ENCODE results near the gene IL34. TPM values are rescaled to one million over a fixed set of nuclear protein-coding genes. Genes with fewer than 3 reads are reported as not detected.

The IL34 gene
- total and polyA plus RNA-seq, 2 of the 8 experiments (the other 6 are each of a cell fraction or from before 2014, with no cell fraction given), result 4.6 to 5.6 TPM

- no peak overlapping the region for H3K4ac ChIP-seq (replicated peaks; ENCODE audit: insufficient read length, low read depth, low read length)
- H4K91ac ChIP-seq (replicated peaks; ENCODE audit: insufficient read length, low read length), result no peak overlapping the region
- no peak for FAIRE-seq
- no peaks in the 10 kb centered on the region for H3K23me2 ChIP-seq (ENCODE audit: low read depth, low read length)
- 89% methylated on average over 4 of the region's 4 CpGs; no CpG with 5 or more reads in 1 of the 2 experiments for WGBS, 2 experiments (ENCODE audit: extremely low coverage in 1 of 2, insufficient coverage in 1 of 2, insufficient read length in 1 of 2, insufficient replicate concordance in 2 of 2, low coverage in 1 of 2, low lambda C conversion rate in 2 of 2, missing lambda C conversion rate in 1 of 2)
- H2BK12ac ChIP-seq (ENCODE audit: low read depth, low read length), result no peak overlapping the region
- ChIA-PET POLR2A (ENCODE audit: partially characterized antibody) (interaction anchor here (0.8 to 6.6 kb wide), 9 partner anchors 12 to 128 kb away, joined by 3 to 59 read pairs (median 6); no protein-coding TSS in a partner anchor), CTCF (ENCODE audit: partially characterized antibody) (interaction anchor here (0.6 to 6.1 kb wide), 47 partner anchors 9 to 704 kb away, joined by 3 to 65 read pairs (median 6); partner anchors contain the start of genes COG4 and DDX19A)
- no peak overlapping the region for H2AFZ ChIP-seq (ENCODE audit: low read length)
- H3K27ac ChIP-seq (ENCODE audit: low read depth, low read length), result no peak overlapping the region
- no peaks in the 10 kb centered on the region; a peak in 2 of 7 replicates for H3K27me3 ChIP-seq (replicated peaks in 1 of 4; ENCODE audit: control insufficient read depth in 3 of 4, extremely low read depth in 1 of 4, insufficient read depth in 3 of 4, low read length in 3 of 4)
- H3K23ac ChIP-seq (ENCODE audit: insufficient read length), result no peak overlapping the region
- no peak overlapping the region for H3K14ac ChIP-seq (ENCODE audit: insufficient read length)
- no peak overlapping the region for H2AK5ac ChIP-seq (ENCODE audit: low read depth, low read length)
- H2BK15ac ChIP-seq (ENCODE audit: low read length), result no peak overlapping the region
- peaks cover 0 to 3% (median 0%) of the 10 kb centered on the region in 4 experiments; a peak in 3 of 7 replicates for H3K4me1 ChIP-seq (replicated peaks in 1 of 4; ENCODE audit: control insufficient read depth in 3 of 4, insufficient read depth in 4 of 4, low read length in 3 of 4)
- no peak for DNase-seq (ENCODE audit: low read depth in 1 of 2, low spot score in 2 of 2)
- no peaks in the 10 kb centered on the region; a peak in 1 of 4 replicates for H3K9me3 ChIP-seq (ENCODE audit: insufficient read depth in 2 of 2, low read depth in 1 of 2, low read length in 1 of 2)
- no peak overlapping the region for H2BK120ac ChIP-seq (replicated peaks; ENCODE audit: low read depth, low read length)
- H4K8ac ChIP-seq (ENCODE audit: extremely low read depth, insufficient read depth, low read length), result no peak overlapping the region
- no peak overlapping the region for H3K4me3 ChIP-seq (ENCODE audit: extremely low read depth in 1 of 4, insufficient read depth in 2 of 4, low read depth in 3 of 4, low read length in 4 of 4)
- no peak overlapping the region; the same call in 1 of the 2 replicates for H2BK5ac ChIP-seq (ENCODE audit: low read depth, low read length)
- H3K36me3 ChIP-seq (ENCODE audit: control insufficient read depth in 2 of 4, insufficient read depth in 4 of 4, low read length in 3 of 4), result no peaks in the 10 kb centered on the region
- no peak overlapping the region for H3K9ac ChIP-seq (replicated peaks in 1 of 4; ENCODE audit: extremely low read depth in 1 of 4, low read depth in 3 of 4, low read length in 3 of 4)
- no peaks in the 10 kb centered on the region for H3K79me2 ChIP-seq (ENCODE audit: control insufficient read depth in 1 of 2, insufficient read depth in 2 of 2, low read length in 2 of 2)
- no peak overlapping the region for H4K5ac ChIP-seq (ENCODE audit: insufficient read length, low read depth, low read length)
- H3K18ac ChIP-seq (ENCODE audit: extremely low read depth, low read length), result no peak overlapping the region
- peaks cover 0 to 2% of the 10 kb centered on the region in 2 experiments for H4K20me1 ChIP-seq (replicated peaks in 1 of 2; ENCODE audit: control insufficient read depth in 1 of 2, insufficient read depth in 2 of 2, low read length in 2 of 2)
- no peaks in the 10 kb centered on the region for H3K79me1 ChIP-seq (ENCODE audit: low read depth, low read length)
- no peak overlapping the region for H3K56ac ChIP-seq (replicated peaks; ENCODE audit: insufficient read length, low read depth, low read length)
- H2BK20ac ChIP-seq (ENCODE audit: low read length), result no peak overlapping the region; the same call in 1 of the 2 replicates
- H3K4me2 ChIP-seq (ENCODE audit: insufficient read depth in 1 of 2, low read depth in 2 of 2, low read length in 2 of 2), result no peak overlapping the region
- TF ChIP-seq KDM5A (IDR thresholded peaks at IDR 0.05; ENCODE audit: low read length) (no peak), KDM1A (IDR thresholded peaks at IDR 0.05; ENCODE audit: borderline replicate concordance, low read length) (no peak), BCL11A (IDR thresholded peaks at IDR 0.05; ENCODE audit: low read depth in 2 of 2, low read length in 2 of 2) (no peak)
- TF ChIP-seq, protein P1, sequence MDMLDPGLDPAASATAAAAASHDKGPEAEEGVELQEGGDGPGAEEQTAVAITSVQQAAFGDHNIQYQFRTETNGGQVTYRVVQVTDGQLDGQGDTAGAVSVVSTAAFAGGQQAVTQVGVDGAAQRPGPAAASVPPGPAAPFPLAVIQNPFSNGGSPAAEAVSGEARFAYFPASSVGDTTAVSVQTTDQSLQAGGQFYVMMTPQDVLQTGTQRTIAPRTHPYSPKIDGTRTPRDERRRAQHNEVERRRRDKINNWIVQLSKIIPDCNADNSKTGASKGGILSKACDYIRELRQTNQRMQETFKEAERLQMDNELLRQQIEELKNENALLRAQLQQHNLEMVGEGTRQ (IDR thresholded peaks at IDR 0.05; ENCODE audit: low read length), result no peak
Observed at GRCh38 chr16:70653406-70653805, 7.0 kb downstream of the IL34 start.

All from H1 (cell line).